EH (cell line): Measurements from ENCODE around the gene CDKL5.

ENCODE experiments used
- DNase-seq: peaks from one replicate; pipeline ENCODE4 v3.0.0-alpha.2; 2015; ENCODE audit warnings: low read depth

Gene CDKL5

DNA sequence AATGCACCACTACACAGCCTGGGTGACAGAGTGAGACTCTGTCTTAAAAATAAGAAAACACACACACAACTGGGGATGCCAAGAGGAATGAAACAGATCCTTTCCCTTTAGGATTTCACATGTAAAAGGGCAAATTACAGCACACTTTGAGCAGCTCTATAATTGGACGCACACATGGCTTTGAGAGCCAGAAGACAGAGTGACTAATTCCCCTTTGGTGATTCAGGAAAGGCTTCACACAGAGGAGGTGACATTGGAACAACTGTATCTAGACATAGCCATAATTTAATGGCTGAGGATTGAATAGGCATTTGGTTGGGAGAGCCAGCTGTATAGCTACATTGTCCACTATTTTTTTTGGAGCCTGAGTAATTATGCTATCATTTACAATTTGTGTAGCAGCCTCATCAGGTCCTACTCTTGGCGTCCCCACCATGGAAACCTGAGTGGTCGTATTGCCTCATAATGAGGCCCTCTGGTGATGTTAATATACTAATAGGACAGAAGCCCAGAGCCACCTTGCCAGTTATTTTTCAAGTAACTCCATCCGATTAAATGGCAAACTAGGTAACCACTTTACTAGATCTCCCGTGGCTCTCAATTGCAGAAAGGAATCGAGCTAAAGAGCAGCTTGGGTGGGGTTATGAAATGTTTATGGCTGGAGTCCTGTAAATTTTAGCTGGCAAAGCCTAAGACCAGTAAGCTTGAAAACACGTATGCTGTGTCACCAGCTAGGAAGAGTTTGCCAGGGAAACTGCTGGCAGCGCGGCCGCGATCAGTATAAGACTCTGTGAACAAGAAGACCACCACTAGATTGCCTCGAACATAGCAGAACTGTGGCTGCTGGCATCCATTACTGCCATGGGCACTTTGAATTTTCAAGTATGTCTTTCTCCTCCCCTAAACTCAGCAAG, 273.6 kb downstream of the CDKL5 start:
- no peak for DNase-seq

DNA sequence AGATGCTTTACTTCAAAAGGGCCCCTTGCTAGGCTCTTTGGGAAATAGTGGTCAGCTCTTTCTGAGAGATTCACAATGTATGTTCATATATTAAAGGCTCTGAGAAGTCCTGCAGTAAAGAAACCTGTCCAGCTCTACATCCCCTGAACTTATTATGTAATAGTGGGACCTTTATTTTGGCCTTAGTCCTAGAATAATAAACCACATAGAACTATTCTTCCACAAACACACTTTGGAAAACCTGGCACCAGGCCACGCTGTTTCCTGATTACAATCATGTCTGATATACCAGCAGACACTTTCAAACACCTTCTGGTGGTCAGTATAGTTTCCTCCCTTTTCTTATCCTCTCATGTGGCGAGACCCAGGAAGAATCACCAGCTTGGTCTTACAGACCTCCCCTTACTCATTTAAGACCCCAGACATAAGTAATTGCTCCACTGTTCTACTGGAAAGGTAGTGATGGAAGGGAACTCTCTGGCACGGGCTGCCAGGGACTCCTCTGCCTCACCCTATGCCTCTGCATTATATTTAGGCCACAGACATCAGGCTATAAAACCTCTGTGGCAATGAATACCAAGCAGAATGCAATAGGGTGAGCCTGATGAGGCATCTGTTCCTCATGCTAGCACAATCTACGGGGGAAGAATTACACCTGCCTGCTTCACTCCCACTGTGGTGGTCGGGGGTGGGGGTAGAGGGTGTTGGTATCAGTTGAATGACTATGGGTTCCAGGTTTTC, 276.4 kb downstream of the CDKL5 start:
- peak; percentile 43 for DNase-seq

DNA sequence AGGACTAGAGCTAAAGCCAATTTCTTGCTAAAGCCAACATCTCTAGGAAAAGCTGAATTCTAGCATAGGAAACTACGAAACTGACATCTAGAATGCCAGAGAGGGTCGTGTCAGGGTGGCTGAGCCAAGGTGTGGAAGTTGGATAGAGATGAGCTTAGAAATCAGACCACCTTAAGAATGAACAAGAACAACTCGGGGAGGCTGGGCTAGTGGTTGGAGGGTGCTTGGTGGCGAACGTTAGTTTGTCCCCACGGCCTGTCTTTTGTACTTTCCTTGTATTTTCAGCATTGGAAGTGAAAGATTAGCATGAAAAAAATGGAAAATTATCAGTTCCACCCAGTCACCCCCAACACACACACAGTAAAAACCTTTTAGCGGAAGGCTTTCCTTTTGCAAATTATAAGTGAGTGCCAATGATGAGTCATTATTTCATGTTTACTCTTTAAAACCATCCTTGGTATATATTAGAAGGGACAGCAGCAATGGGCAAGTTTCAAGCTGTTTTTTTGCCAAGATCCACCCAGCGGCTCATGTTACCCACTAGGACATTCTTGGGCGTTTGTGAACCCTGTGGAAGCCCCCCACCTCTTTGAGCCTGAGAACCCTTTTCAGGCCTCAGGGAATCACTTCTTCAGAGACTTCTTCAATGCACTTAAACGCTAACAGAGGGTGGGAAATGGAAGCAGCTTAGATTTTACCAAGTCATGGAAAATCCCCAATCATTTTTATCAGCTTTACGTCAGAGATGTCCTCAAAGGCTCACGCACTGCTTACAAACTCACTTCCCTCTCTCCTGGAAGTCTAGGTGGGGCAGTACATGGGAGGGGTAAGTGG, 277.2 kb downstream of the CDKL5 start:
- peak; percentile 57 for DNase-seq
